Astrocyte (in vitro differentiated cells and primary cell): ENCODE measurements around the gene LPIN3. TPM values are rescaled to one million over a fixed set of nuclear protein-coding genes. Genes with fewer than 3 reads are reported as not detected.

Experiments
- DNase-seq: peaks from one replicate; pipeline ENCODE4 v3.0.0-alpha.2; 2010; ENCODE audit warnings: low read depth
- FAIRE-seq: peaks from 2 replicates; lab custom pipeline; 2011; peaks lifted over from hg19 to GRCh38; lab: Jason Lieb, UNC
- H2AFZ ChIP-seq: 2 replicates; pipeline ENCODE4 v1.6.0; 2012; ENCODE audit warnings: low read depth, low read length, inconsistent platforms
- H3K27ac ChIP-seq: 2 replicates; pipeline ENCODE4 v1.5.1; 2011; ENCODE audit warnings: low read depth, low read length, inconsistent platforms
- H3K27me3 ChIP-seq: 2 replicates; pipeline ENCODE4 v1.6.0; 2011; ENCODE audit warnings: low read length, inconsistent platforms; ENCODE audit not compliant: insufficient read depth
- H3K36me3 ChIP-seq: 2 replicates; pipeline ENCODE4 v1.5.1; 2011; ENCODE audit warnings: low read length, inconsistent platforms; ENCODE audit not compliant: insufficient read depth
- H3K4me1 ChIP-seq: 2 replicates; pipeline ENCODE4 v1.5.1; 2011; ENCODE audit warnings: low read length, inconsistent platforms; ENCODE audit not compliant: insufficient read depth
- H3K4me2 ChIP-seq: 2 replicates; pipeline ENCODE4 v1.6.0; 2012; ENCODE audit warnings: low read length, inconsistent platforms
- H3K4me3 ChIP-seq: 2 replicates; pipeline ENCODE4 v1.5.1; 2011; ENCODE audit warnings: low read depth, mild to moderate bottlenecking, low read length, inconsistent platforms; ENCODE audit not compliant: insufficient read depth
- H3K79me2 ChIP-seq: 2 replicates; pipeline ENCODE4 v1.6.0; 2012; ENCODE audit warnings: mild to moderate bottlenecking, low read length, inconsistent platforms; ENCODE audit not compliant: insufficient read depth
- H3K9ac ChIP-seq: 2 replicates; pipeline ENCODE4 v1.6.0; 2012; ENCODE audit warnings: mild to moderate bottlenecking, low read length, inconsistent platforms
- H3K9me3 ChIP-seq: 2 replicates; pipeline ENCODE4 v1.5.1; 2012; ENCODE audit warnings: low read depth, mild to moderate bottlenecking, low read length, inconsistent platforms; ENCODE audit not compliant: insufficient read depth
- H4K20me1 ChIP-seq: 2 replicates; pipeline ENCODE4 v1.6.0; 2012; ENCODE audit warnings: low read length, inconsistent platforms; ENCODE audit not compliant: insufficient read depth
- H3K27ac Mint-ChIP-seq: one replicate; pipeline ENCODE4 v1.8.0; 2021; ENCODE audit warnings: mild to moderate bottlenecking, mixed read lengths; ENCODE audit not compliant: unreplicated experiment
- H3K27me3 Mint-ChIP-seq: one replicate; pipeline ENCODE4 v1.8.0; 2021; ENCODE audit warnings: low read depth, mixed read lengths; ENCODE audit not compliant: unreplicated experiment
- H3K36me3 Mint-ChIP-seq: one replicate; pipeline ENCODE4 v1.8.0; 2021; ENCODE audit warnings: low read depth, mixed read lengths; ENCODE audit not compliant: unreplicated experiment
- H3K4me1 Mint-ChIP-seq: one replicate; pipeline ENCODE4 v1.8.0; 2021; ENCODE audit warnings: low read depth, mixed read lengths; ENCODE audit not compliant: unreplicated experiment
- H3K4me3 Mint-ChIP-seq: one replicate; pipeline ENCODE4 v1.8.0; 2021; ENCODE audit warnings: mild to moderate bottlenecking, moderate library complexity, mixed read lengths; ENCODE audit not compliant: unreplicated experiment
- H3K9me3 Mint-ChIP-seq: one replicate; pipeline ENCODE4 v1.8.0; 2021; ENCODE audit warnings: mild to moderate bottlenecking, mixed read lengths; ENCODE audit not compliant: unreplicated experiment
- CTCF ChIP-seq: IDR thresholded peaks from 2 replicates; pipeline ENCODE4 v1.5.1; 2011; ENCODE audit warnings: low read depth, mild to moderate bottlenecking, inconsistent platforms, low read length, moderate library complexity; ENCODE audit not compliant: insufficient read depth
- EZH2 ChIP-seq: IDR thresholded peaks from 2 replicates; pipeline ENCODE4 v1.6.1; 2012; ENCODE audit warnings: mild to moderate bottlenecking, low read length, inconsistent platforms; ENCODE audit not compliant: insufficient read depth
- total RNA-seq: library from RNA; stranded (reverse); gene quantifications from 2 replicates; pipeline ENCODE4 v1.2.1, GENCODE V29; 2021

Gene LPIN3
- total RNA-seq, 1 donor from 2014 or later: 18.0 TPM

- Histone ChIP-seq H3K27ac (no peak overlapping the region), H2AFZ (peak overlapping the region; percentile 56), H4K20me1 (no peaks in the 10 kb centered on the region), H3K9me3 (peaks cover 2% of the 10 kb centered on the region), H3K27me3 (peaks cover 31% of the 10 kb centered on the region), H3K79me2 (no peaks in the 10 kb centered on the region), H3K36me3 (no peaks in the 10 kb centered on the region), H3K4me2 (peak overlapping the region; percentile 67), H3K9ac (no peak overlapping the region), H3K4me3 (no peak overlapping the region), H3K4me1 (no peaks in the 10 kb centered on the region)
- Mint-ChIP-seq H3K36me3 (peaks cover 4% of the 10 kb centered on the region), H3K4me3 (peak overlapping the region; percentile 63), H3K9me3 (peaks cover 7% of the 10 kb centered on the region), H3K27ac (no peak overlapping the region), H3K27me3 (peaks cover 40% of the 10 kb centered on the region), H3K4me1 (no peaks in the 10 kb centered on the region)
- TF ChIP-seq CTCF: no peak
- peak; percentile 83 for TF ChIP-seq EZH2
- no peak for FAIRE-seq
- no peak for DNase-seq
These were observed 25.3 kb downstream of the LPIN3 start for GRCh38 chr20:41365777-41366545.

GRCh38 chr20:41366546-41367392, 26.1 kb downstream of the LPIN3 start, which contains the start of gene EMILIN3:
TSS of gene EMILIN3 (minus strand) at chr20:41366818. CDS start at chr20:41366634, 184 bp downstream.
- FAIRE-seq: no peak
- H4K20me1 ChIP-seq: no peaks in the 10 kb centered on the region
- no peak within 1 kb of the TSS for H3K27ac Mint-ChIP-seq
- H2AFZ ChIP-seq: peak within 1 kb of the TSS; percentile 56
- H3K9me3 Mint-ChIP-seq: peaks cover 10% of the 10 kb centered on the region
- no peaks in the 10 kb centered on the region for H3K4me1 ChIP-seq
- H3K36me3 ChIP-seq: no peaks in the 10 kb centered on the region
- H3K4me2 ChIP-seq: peak within 1 kb of the TSS; percentile 67
- no peak within 1 kb of the TSS for H3K9ac ChIP-seq
- peaks cover 4% of the 10 kb centered on the region for H3K36me3 Mint-ChIP-seq
- H3K4me3 Mint-ChIP-seq: peak within 1 kb of the TSS; percentile 75
- H3K9me3 ChIP-seq: peaks cover 7% of the 10 kb centered on the region
- peaks cover 40% of the 10 kb centered on the region for H3K27me3 Mint-ChIP-seq
- no peak within 1 kb of the TSS for H3K27ac ChIP-seq
- DNase-seq: no peak
- H3K27me3 ChIP-seq: peaks cover 31% of the 10 kb centered on the region
- H3K79me2 ChIP-seq: no peaks in the 10 kb centered on the region
- TF ChIP-seq EZH2: peak; percentile 76
- no peak for TF ChIP-seq CTCF
- peak within 1 kb of the TSS; percentile 17 for H3K4me3 ChIP-seq
- H3K4me1 Mint-ChIP-seq: no peaks in the 10 kb centered on the region
